ENCODE measurements around the gene GPER1.

Gene GPER1

DNA sequence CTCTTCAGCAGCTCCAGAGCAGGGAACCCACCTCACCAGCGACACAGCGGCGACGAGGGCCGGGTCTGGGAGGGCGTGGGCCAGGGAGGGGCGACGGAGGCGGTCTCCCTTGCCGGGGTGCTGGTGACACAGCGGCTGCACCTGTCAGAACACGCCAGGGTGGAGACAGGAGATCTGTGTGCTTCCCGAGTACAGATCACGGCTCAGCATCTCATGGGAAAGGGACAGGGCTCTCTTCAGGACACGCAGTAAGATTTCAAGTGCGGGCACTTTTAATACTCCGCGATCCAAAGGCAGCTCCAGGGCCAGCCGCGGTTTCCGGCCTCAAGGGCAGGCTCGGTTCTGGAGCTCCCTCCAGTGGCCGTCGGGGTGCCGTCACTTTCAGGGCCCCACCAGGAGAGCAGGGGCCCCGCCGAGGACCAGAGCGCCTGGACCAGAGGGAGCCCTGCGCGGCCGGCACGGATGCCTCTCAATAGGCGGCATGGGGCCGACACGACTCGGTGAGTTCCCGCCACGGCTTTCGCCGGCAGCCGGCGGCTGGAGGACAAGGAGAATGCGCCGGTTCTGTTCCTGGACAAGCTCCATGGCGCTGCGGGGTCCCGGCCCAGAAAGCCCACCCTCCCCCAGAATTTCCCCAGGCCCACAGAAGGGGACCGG is 22.2 kb upstream of the GPER1 start:
- Histone ChIP-seq H3K79me2 (ENCODE audit: control insufficient read depth, low read length) (peaks cover 36% of the 10 kb centered on the region), H3K9me2 (replicated peaks; ENCODE audit: control insufficient read depth, low read length) (no peaks in the 10 kb centered on the region), H3K4me2 (ENCODE audit: low read length) (peak overlapping the region; percentile 71), H4K20me1 (ENCODE audit: control insufficient read depth, insufficient read depth, low read depth, low read length) (no peaks in the 10 kb centered on the region; the same call in 1 of the 2 replicates), H3K4me3 (ENCODE audit: low read length) (peak overlapping the region; percentile 52), H3F3A (ENCODE audit: control insufficient read depth, insufficient read depth) (peaks cover 14% of the 10 kb centered on the region), H3K36me3 (ENCODE audit: control insufficient read depth, low read length) (no peaks in the 10 kb centered on the region; the same call in 1 of the 2 replicates), H3K9me3 (ENCODE audit: control insufficient read depth, insufficient read depth, low read length) (peaks cover 4% of the 10 kb centered on the region; the same call in 1 of the 2 replicates), H3K4me1 (ENCODE audit: control insufficient read depth, low read length) (peaks cover 55% of the 10 kb centered on the region), H3K27ac (ENCODE audit: low read depth, low read length) (no peak overlapping the region), H3K27me3 (ENCODE audit: control insufficient read depth, low read length) (no peaks in the 10 kb centered on the region)
- TF ChIP-seq, protein P1, sequence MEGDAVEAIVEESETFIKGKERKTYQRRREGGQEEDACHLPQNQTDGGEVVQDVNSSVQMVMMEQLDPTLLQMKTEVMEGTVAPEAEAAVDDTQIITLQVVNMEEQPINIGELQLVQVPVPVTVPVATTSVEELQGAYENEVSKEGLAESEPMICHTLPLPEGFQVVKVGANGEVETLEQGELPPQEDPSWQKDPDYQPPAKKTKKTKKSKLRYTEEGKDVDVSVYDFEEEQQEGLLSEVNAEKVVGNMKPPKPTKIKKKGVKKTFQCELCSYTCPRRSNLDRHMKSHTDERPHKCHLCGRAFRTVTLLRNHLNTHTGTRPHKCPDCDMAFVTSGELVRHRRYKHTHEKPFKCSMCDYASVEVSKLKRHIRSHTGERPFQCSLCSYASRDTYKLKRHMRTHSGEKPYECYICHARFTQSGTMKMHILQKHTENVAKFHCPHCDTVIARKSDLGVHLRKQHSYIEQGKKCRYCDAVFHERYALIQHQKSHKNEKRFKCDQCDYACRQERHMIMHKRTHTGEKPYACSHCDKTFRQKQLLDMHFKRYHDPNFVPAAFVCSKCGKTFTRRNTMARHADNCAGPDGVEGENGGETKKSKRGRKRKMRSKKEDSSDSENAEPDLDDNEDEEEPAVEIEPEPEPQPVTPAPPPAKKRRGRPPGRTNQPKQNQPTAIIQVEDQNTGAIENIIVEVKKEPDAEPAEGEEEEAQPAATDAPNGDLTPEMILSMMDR (IDR thresholded peaks at IDR 0.05; ENCODE audit: low read depth, low read length, poor library complexity, severe bottlenecking) = peak; percentile 95
- no peak for TF ChIP-seq EZH2phosphoT487 (IDR thresholded peaks at IDR 0.05; ENCODE audit: borderline replicate concordance, low read length)

DNA sequence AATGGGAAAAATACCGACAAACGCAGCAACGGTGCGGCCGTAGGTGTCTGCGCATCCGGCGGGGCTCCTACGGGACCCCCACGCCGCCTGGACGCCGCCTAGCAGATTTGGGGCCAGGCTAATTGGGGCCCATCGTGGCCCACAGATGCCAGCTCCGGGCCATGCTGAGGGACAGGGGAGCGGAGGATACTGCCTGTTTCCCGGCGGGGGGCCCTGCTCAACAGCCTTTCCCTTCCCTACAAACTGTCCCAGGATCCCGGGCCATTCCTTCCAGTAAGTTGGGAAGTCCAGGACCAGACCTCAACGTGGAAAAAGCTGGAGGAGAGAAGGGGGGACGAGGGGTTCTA is 21.7 kb upstream of the GPER1 start:
- no peak for TF ChIP-seq EZH2phosphoT487 (IDR thresholded peaks at IDR 0.05; ENCODE audit: borderline replicate concordance, low read length)
- TF ChIP-seq, protein P1 (IDR thresholded peaks at IDR 0.05; ENCODE audit: low read depth, low read length, poor library complexity, severe bottlenecking) = no peak

GRCh38 chr7:1068013-1068412 is 19.9 kb upstream of the GPER1 start:
- Histone ChIP-seq H3K4me3 (ENCODE audit: low read length) (no peak overlapping the region), H4K20me1 (ENCODE audit: control insufficient read depth, insufficient read depth, low read depth, low read length) (no peaks in the 10 kb centered on the region; the same call in 1 of the 2 replicates), H3K79me2 (ENCODE audit: control insufficient read depth, low read length) (peaks cover 24% of the 10 kb centered on the region), H3K27me3 (ENCODE audit: control insufficient read depth, low read length) (no peaks in the 10 kb centered on the region), H3F3A (ENCODE audit: control insufficient read depth, insufficient read depth) (peaks cover 8% of the 10 kb centered on the region; the same call in 1 of the 2 replicates), H3K9me2 (replicated peaks; ENCODE audit: control insufficient read depth, low read length) (no peaks in the 10 kb centered on the region), H3K9me3 (ENCODE audit: control insufficient read depth, insufficient read depth, low read length) (peaks cover 8% of the 10 kb centered on the region; the same call in 1 of the 2 replicates), H3K4me2 (ENCODE audit: low read length) (no peak overlapping the region), H3K27ac (ENCODE audit: low read depth, low read length) (no peak overlapping the region), H3K36me3 (ENCODE audit: control insufficient read depth, low read length) (no peaks in the 10 kb centered on the region; the same call in 1 of the 2 replicates), H3K4me1 (ENCODE audit: control insufficient read depth, low read length) (peaks cover 32% of the 10 kb centered on the region)
- TF ChIP-seq EZH2phosphoT487 (IDR thresholded peaks at IDR 0.05; ENCODE audit: borderline replicate concordance, low read length) = no peak
- TF ChIP-seq, protein P1 (IDR thresholded peaks at IDR 0.05; ENCODE audit: low read depth, low read length, poor library complexity, severe bottlenecking) = no peak

More for the DNA sequence above, 21.7 kb upstream of the GPER1 start:
- H3K36me3 ChIP-seq (ENCODE audit: control insufficient read depth, low read length) = no peaks in the 10 kb centered on the region; the same call in 1 of the 2 replicates
- peaks cover 8% of the 10 kb centered on the region; the same call in 1 of the 2 replicates for H3K9me3 ChIP-seq (ENCODE audit: control insufficient read depth, insufficient read depth, low read length)
- H3K4me1 ChIP-seq (ENCODE audit: control insufficient read depth, low read length) = peaks cover 50% of the 10 kb centered on the region
- H3K9me2 ChIP-seq (replicated peaks; ENCODE audit: control insufficient read depth, low read length) = no peaks in the 10 kb centered on the region
- peak overlapping the region; percentile 71 for H3K4me2 ChIP-seq (ENCODE audit: low read length)
- no peak overlapping the region for H3K27ac ChIP-seq (ENCODE audit: low read depth, low read length)
- peaks cover 31% of the 10 kb centered on the region for H3K79me2 ChIP-seq (ENCODE audit: control insufficient read depth, low read length)
- H3K4me3 ChIP-seq (ENCODE audit: low read length) = peak overlapping the region; percentile 52; the same call in 1 of the 2 replicates
- peaks cover 18% of the 10 kb centered on the region for H3F3A ChIP-seq (ENCODE audit: control insufficient read depth, insufficient read depth)
- H4K20me1 ChIP-seq (ENCODE audit: control insufficient read depth, insufficient read depth, low read depth, low read length) = no peaks in the 10 kb centered on the region; the same call in 1 of the 2 replicates
- no peaks in the 10 kb centered on the region for H3K27me3 ChIP-seq (ENCODE audit: control insufficient read depth, low read length)
